ENCODE results near the gene SYP. TPM values are rescaled to one million over a fixed set of nuclear protein-coding genes. Genes with fewer than 3 reads are reported as not detected.
"Not testable (repeated sequence)": the region's sequence is repeated elsewhere in the genome, so short reads cannot be mapped to it uniquely, and the experiment has no call there.

The SYP gene
- total RNA-seq, 1 donor from 2014 or later: 0.07 TPM

- H2AFZ ChIP-seq (replicated peaks): no peak overlapping the region
- H3K9ac ChIP-seq: no peak overlapping the region
- Mint-ChIP-seq H3K4me1 (no peaks in the 10 kb centered on the region), H3K27ac (no peak overlapping the region), H3K4me3 (peak overlapping the region; percentile 50), H3K36me3 (peaks cover 10% of the 10 kb centered on the region), H3K27me3 (ENCODE audit: insufficient read depth, low read depth) (peaks cover 25% of the 10 kb centered on the region), H3K9me3 (peaks cover 42% of the 10 kb centered on the region)
- H3F3A ChIP-seq (ENCODE audit: low read depth): no peaks in the 10 kb centered on the region
- no peak for DNase-seq (ENCODE audit: low spot score)
- H3K79me2 ChIP-seq (ENCODE audit: low read depth): no peaks in the 10 kb centered on the region
- H3K4me1 ChIP-seq: no peaks in the 10 kb centered on the region
- no peaks in the 10 kb centered on the region for H4K20me1 ChIP-seq (ENCODE audit: low read depth)
- H3K27me3 ChIP-seq: peaks cover 28% of the 10 kb centered on the region
- TF ChIP-seq CTCF (IDR thresholded peaks at IDR 0.05) (no peak), EZH2 (IDR thresholded peaks at IDR 0.05) (no peak), EZH2phosphoT487 (IDR thresholded peaks at IDR 0.05) (no peak)
- no peak overlapping the region for H3K27ac ChIP-seq
- no peak overlapping the region for H3K4me3 ChIP-seq
- H3K9me3 ChIP-seq (ENCODE audit: low read depth): no peaks in the 10 kb centered on the region
- H3K4me2 ChIP-seq: no peak overlapping the region
- H3K36me3 ChIP-seq: no peaks in the 10 kb centered on the region
Measured at GRCh38 chrX:49175435-49176274, 24.3 kb downstream of the SYP start.

- Histone ChIP-seq H3F3A (ENCODE audit: low read depth) (no peaks in the 10 kb centered on the region), H3K4me1 (no peaks in the 10 kb centered on the region), H3K36me3 (no peaks in the 10 kb centered on the region), H4K20me1 (ENCODE audit: low read depth) (no peaks in the 10 kb centered on the region), H2AFZ (replicated peaks) (no peak overlapping the region), H3K9me3 (ENCODE audit: low read depth) (no peaks in the 10 kb centered on the region), H3K79me2 (ENCODE audit: low read depth) (no peaks in the 10 kb centered on the region), H3K4me2 (no peak overlapping the region), H3K9ac (no peak overlapping the region), H3K4me3 (no peak overlapping the region), H3K27me3 (peaks cover 37% of the 10 kb centered on the region), H3K27ac (no peak overlapping the region)
- Mint-ChIP-seq H3K27ac (no peak overlapping the region), H3K9me3 (peaks cover 37% of the 10 kb centered on the region), H3K36me3 (peaks cover 10% of the 10 kb centered on the region), H3K27me3 (ENCODE audit: insufficient read depth, low read depth) (peaks cover 25% of the 10 kb centered on the region), H3K4me3 (peak overlapping the region; percentile 28), H3K4me1 (no peaks in the 10 kb centered on the region)
- TF ChIP-seq EZH2phosphoT487 (IDR thresholded peaks at IDR 0.05) (no peak), EZH2 (IDR thresholded peaks at IDR 0.05) (no peak), CTCF (IDR thresholded peaks at IDR 0.05) (no peak)
- no peak for DNase-seq (ENCODE audit: low spot score)
Measured at GRCh38 chrX:49174723-49175122, 25.3 kb downstream of the SYP start.

GRCh38 chrX:49173544-49173943 lies 26.4 kb downstream of the SYP start:
- not testable (repeated sequence) for H3K27ac Mint-ChIP-seq; H3K4me3 ChIP-seq; H3K36me3 Mint-ChIP-seq; H3K27ac ChIP-seq; H3K4me3 Mint-ChIP-seq; H3K9ac ChIP-seq; H3K9me3 ChIP-seq (ENCODE audit: low read depth); H3K36me3 ChIP-seq; H3F3A ChIP-seq (ENCODE audit: low read depth); H3K79me2 ChIP-seq (ENCODE audit: low read depth); H3K4me2 ChIP-seq; H4K20me1 ChIP-seq (ENCODE audit: low read depth); H2AFZ ChIP-seq (replicated peaks); DNase-seq (ENCODE audit: low spot score); H3K4me1 ChIP-seq; H3K4me1 Mint-ChIP-seq
- H3K27me3 ChIP-seq: peaks cover 39% of the 10 kb centered on the region
- Mint-ChIP-seq H3K9me3 (peaks cover 34% of the 10 kb centered on the region), H3K27me3 (ENCODE audit: insufficient read depth, low read depth) (peaks cover 22% of the 10 kb centered on the region)

GRCh38 chrX:49172280-49172780 lies 27.7 kb downstream of the SYP start:
- Histone ChIP-seq H3F3A (ENCODE audit: low read depth) (no peaks in the 10 kb centered on the region), H3K9ac (no peak overlapping the region), H3K4me1 (peaks cover 4% of the 10 kb centered on the region), H3K9me3 (ENCODE audit: low read depth) (no peaks in the 10 kb centered on the region), H3K27me3 (peaks cover 46% of the 10 kb centered on the region), H3K36me3 (no peaks in the 10 kb centered on the region), H3K27ac (no peak overlapping the region), H3K4me2 (peak overlapping the region; percentile 76), H3K4me3 (peak overlapping the region; percentile 37), H3K79me2 (ENCODE audit: low read depth) (no peaks in the 10 kb centered on the region), H4K20me1 (ENCODE audit: low read depth) (no peaks in the 10 kb centered on the region), H2AFZ (replicated peaks) (no peak overlapping the region)
- Mint-ChIP-seq H3K36me3 (peaks cover 7% of the 10 kb centered on the region), H3K4me1 (peaks cover 4% of the 10 kb centered on the region), H3K27ac (no peak overlapping the region), H3K27me3 (ENCODE audit: insufficient read depth, low read depth) (peaks cover 28% of the 10 kb centered on the region), H3K4me3 (peak overlapping the region; percentile 73), H3K9me3 (peaks cover 34% of the 10 kb centered on the region)
- no peak for DNase-seq (ENCODE audit: low spot score)
- TF ChIP-seq EZH2phosphoT487 (IDR thresholded peaks at IDR 0.05) (peak; percentile 28), EZH2 (IDR thresholded peaks at IDR 0.05) (no peak)
